Stimulated activated CD8-positive, alpha-beta memory T cell treated with anti-CD3 and anti-CD28 coated beads, Interleukin-4, amount 100 ng/mL, for 1 hour (primary cell): ENCODE measurements around the gene VRK3.

Experiments
- DNase-seq, 2 donors: peaks; one replicate each; pipeline ENCODE4 v3.0.0-alpha.2; 2020; ENCODE audit warnings: low read depth in 2 of 2, low spot score in 1 of 2

Gene VRK3

DNA sequence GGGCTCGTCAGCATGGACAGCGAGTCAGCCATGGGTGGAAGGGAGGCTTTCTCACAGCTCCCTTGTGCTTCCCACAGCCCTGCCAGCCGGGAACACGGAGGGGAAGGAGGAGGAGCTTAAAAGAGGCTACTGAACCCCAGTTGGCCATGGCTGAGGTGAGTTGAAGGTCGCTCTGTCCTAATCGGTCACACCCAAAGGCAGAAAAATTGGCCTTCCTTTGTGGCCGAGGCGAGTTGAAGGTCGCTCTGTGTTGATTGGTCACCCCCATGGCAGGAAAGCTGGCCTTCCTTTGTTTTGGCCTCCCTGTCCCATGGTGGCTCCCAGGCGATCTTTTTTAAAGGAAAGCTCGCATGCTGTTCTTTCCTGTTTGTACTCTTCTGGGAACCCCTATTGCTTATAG is 5.8 kb upstream of the VRK3 start:
- DNase-seq, result no peak

DNA sequence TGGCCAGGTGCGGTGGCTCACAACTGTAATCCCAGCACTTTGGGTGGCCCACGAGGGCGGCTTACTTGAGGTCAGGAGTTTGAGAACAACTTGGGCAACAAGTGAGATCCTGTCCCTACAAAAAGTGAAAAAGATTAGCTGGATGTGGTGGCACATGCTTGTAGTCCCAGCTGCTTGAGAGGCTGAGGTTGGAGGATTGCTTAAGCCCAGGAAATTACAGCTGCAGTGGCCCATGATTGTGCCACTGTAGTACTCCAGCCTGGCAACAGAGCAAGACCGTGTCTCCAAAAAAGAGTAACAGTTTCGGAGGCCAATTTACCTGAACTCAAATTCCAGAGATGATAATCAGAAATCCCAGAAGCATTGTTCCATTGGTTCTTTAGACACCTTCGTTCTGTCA is 5.1 kb upstream of the VRK3 start:
- no peak for DNase-seq

DNA sequence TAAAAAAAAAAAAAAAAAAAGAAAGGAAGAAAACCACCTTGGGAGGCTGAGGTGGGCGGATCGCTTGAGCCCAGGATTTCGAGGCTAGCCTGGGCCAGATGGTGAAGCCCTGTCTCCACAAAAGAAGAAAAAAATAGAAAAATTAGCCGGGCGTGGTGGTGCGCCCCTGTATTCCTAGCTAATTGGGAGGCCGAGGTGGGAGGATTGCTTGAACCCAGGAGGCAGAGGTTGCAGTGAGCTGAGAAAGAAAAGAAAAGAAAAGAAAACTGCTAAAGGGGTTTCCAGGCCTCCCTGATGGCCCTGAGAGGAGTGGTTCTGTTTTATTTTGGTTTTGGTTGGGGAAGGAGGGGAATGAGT is 1.4 kb upstream of the VRK3 start:
- DNase-seq, result no peak

DNA sequence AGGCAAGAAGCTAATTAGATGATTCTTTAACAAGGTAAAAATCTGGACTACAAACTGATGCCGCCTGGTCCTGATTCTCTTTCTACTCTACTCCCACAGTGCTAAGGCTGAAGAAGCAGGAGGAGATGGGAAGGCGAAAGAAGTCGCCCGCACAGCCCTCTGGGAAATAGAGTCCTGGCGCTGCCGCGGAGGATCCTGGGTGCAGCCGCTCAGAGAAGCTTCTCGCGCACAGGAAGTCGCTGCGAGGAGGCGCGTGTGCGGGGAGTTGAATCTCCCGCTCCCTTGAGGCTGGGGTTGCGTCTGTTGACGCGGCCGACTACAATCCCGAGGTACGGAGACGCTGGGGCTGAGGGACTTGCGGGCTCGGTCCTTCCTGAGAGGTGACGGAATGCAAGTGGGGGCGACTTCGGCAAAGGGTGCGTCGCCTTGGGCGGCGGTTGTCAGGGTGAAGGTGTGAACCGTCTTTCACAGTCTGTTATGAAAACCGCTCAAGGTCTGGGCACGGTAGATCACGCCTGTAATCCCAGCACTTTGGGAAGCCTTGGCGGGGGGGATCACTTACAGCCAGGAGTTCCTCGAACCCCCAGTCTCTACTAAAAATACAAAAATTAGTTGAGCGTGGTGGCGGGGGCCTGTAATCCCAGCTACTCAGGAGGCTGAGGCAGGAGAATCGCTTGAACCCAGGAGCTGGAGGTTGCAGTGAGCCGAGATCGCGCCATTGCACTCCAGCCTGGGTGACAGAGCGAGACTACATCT is 800 bp upstream of the VRK3 start, which contains the start of gene ZNF473:
Gene ZNF473, plus strand, starts transcription at position 212 of the 756 bp plus-strand sequence. CDS start 5,078 bp downstream, outside the sequence.
- DNase-seq, result peak; percentile 78 to 85

DNA sequence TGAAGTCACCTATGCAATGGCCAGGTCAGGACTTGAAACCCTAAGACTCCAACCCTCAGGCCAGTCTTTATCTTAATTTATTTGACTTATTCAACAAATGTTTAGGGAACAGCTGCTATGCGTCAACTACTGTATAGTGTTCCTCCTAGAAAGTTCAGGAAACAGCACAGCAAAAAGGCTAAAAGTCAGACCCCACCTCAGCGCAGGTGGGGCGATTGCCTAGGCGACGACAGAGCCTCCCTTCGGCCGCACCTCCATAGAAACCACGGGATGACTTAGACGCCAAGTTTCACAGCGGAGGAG is 502 bp downstream of the VRK3 start:
- no peak for DNase-seq

DNA sequence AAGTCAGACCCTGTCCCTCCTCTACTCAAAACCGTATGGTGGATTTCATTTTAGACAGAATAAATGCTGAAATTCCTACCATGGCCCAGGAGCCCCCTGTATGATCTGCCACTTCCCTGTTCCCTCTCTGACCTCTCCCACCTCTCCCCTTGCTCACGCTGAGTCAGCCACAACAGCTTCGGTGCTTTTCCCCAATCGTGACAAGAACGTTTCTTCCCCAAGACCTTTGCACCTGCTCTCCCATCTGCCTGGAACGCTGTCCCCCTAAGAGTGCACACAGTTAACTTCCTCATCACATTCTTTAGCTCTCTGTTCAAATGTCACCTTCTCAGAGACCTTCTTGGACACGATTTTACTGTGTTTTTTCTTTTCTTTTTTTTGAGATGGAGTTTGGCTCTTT is 2.3 kb downstream of the VRK3 start:
- no peak for DNase-seq

DNA sequence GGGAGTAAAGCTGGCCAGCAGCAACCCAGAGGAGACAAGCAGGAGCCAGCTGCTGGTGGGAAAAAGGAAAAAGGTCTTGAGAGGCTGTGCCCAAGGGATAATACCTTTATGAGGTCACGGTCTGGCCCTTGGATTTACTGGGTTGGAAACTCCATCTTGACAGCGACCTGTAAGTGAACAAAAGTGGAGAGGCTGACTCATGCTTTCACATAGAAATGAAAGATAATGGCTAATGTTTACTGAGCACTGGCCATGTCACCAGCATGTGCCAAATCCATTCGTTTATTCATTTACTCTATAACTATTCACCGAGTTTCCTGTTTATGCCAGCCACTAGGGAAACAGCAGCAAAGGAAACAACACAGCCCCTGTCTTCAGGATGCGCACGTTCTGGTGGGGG is 4.7 kb downstream of the VRK3 start:
- DNase-seq, result no peak

DNA sequence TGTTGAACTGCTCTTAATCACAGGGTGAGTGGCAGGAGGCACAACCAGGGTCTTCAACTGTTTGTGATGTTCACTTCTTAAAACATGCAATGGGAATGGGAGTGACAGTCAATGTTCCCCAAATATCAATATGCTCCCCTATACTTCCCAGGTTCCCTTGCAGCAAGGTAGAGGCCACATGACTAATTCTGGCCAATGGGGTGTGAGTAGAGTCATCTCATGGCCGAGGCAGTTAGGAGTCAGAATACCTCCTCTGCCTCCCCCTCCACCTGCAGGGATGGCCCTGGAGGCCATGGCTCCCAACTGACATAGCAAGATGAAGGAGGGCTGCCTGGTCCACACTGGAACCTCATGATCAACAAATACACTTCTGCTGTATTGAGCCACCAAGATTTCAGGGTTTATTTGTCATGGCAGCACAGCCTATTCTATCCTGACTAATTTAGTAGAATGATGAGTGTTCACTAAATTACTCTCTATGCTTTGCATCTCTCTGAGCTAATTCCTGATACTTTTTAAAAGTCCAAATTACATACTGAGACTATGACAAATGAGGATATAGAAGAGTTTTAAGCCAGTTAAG is 8.9 kb downstream of the VRK3 start:
- no peak for DNase-seq

DNA sequence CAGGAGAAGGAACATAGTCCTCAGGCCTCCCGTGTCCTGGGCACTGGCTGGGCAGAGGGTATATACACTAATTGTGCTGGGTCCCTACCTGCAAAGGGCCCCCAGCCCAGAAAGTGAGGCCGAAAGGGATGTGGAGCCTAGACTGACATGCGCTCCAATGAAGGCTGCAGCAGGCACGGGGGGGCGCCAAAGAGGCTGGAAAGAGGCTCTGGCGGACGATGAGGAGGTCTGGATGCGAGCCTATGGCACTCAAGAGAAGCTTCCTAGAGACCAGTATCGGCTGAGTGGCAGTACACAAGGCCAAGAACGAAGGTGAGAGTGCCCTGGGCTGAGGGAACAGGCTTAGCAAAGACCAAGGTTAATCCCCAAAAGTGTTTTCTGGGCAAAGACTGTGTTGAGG is 16.6 kb downstream of the VRK3 start:
- no peak for DNase-seq

DNA sequence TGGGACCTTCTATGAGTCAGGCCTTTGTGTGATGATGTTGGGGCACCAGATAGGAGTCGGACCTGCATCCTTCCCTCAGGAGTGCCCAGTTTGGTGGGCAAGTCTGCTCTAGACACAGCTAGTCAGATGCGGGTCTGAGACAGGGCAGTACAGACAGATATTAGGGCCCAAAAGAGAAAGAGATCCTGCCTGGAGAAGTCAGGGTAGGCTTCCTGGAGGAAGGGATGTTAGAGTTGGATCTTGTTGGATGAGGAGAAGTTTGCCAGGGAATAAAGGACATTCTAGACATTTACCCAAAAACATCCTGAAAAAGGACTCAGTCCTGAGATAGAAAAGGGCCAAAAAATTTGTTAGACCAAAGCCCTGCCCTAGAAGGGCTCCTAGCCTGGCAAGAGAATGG is 17.2 kb downstream of the VRK3 start:
- DNase-seq, result no peak

DNA sequence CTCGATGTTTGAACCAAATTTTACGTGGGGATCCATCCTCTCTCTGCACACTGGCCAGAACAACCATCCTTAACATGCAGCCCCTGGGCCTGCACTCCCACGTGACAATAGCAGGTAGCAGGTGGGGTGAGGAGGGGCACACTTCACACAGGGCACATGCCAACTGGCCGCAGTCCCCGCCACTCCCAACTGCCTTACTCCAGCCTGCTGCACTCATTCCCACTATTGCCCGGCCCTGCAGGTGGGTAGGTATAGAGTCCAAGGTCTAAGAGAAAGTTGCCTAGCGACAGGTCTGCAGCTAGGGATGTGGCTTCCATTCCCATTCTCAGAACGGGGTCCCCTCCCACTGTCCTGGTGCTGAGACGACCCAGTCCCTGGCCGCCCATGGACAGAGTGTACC is 18.0 kb downstream of the VRK3 start:
- DNase-seq, result no peak

DNA sequence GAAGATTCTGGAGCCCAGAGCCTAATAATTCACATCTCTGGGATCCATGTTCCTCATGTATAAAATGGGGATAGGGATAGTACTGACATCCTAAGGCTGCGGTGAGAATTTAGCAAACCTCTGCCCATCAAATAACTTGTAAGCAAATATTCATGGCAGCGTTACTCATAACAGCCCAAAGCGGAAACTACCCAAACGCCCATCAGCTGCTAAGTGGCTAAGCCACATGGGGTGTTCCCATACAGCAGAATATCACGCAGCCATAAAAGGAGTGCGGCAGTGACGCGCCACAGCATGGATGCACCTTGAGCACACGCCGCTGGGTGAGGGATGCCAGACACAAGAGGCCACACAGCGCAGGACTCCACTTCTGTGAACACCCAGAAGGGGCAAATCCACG is 19.7 kb downstream of the VRK3 start:
- no peak for DNase-seq

DNA sequence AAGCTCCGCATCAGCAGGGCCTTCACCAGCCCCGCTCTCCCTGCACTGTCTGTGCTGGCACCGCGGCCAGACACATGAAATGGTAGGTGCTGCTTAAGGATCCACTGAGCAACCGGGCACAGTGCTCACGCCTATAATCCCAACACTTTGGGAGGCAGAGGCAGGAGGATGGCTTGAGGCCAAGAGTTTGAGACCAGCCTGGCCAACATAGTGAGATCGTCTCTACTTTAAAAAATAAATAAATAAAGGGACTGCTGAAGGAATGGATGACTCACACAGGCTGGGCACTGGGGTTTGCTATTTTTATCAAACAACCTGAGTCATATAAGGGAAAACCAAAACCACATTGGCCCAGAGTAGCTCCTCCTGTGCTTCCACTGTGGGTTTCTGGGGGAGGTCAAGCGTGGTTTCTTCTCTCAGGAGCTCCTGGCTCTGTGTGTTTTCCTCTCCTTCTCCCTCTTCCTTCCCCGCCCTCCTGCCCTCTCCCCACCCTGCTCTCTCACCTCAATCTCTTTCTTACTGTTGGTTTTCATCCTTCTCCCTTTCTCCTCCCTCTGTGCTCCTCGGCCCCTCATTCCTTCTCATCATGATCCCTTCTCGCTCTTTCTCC is 21.3 kb downstream of the VRK3 start:
- DNase-seq, result no peak

DNA sequence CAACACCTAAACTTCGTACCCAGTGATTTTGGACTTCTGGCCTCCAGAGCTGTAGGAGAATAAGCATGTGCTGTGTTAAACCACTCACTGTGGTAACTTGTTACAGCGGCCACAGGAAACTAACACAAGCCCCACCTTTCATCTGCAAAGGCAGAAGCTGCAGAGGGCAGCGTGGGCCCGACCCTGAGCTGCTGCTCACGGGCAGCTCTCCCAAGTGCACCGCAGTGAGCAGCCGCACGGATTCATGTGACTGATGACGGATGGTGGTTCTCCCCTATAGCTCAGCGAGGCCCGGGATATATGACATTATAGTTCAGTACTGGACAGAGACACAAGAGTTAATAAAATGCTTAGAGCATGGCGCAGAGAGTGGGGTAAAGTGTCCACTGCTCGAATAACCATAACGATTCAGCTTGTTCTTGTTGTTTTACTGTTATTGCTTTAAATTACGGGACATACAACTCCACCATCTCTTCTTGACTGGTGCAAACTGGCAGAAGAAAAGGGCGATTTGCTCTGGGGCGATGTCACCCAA is 21.9 kb downstream of the VRK3 start:
- no peak for DNase-seq

DNA sequence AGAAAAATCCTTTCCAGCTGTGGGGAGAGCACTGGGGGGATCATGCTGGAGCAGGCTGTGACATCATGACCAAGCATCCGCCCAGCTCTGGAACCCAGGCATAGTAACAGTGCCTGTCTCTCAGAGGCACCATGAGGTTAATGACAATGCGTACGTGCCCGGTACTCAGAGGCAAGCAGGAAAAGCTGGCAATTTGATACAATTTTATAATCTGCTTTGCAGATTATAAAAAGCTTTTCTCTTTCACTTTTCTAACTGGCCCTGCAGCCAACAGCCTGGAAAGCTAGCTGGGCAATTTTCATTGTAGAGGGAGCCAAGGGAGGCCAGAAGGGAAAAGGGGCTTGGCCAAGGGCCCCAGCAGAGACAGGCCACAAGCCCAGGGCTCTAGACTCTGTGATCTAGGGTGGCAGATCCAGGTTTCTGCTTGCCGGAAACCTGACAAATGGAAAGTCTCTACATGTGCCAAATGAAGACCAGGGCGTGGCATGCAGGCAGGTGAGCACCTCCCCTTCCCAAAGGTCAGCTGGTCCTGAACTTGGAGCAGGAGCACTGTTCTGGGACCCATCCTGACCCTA is 22.7 kb downstream of the VRK3 start:
- no peak for DNase-seq

DNA sequence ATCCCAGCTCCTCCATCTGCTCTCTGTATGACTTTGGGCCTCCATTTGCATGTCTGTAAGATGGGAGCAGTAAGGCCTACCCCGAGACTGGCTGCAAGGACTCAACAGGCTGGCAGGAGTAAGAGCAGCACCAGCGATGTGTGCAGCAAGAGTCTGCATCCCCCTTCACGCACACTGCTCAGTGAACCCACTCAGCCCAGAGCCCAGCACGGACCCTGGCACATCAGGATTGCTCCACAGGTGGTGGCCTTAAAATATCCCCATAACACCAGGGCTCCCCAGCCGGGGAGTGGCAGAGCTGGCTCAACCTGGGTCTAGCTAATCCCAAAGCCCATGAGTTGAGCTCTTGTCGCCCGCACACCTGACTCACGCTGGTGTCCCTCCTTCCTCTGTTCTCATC is 23.4 kb downstream of the VRK3 start:
- no peak for DNase-seq

DNA sequence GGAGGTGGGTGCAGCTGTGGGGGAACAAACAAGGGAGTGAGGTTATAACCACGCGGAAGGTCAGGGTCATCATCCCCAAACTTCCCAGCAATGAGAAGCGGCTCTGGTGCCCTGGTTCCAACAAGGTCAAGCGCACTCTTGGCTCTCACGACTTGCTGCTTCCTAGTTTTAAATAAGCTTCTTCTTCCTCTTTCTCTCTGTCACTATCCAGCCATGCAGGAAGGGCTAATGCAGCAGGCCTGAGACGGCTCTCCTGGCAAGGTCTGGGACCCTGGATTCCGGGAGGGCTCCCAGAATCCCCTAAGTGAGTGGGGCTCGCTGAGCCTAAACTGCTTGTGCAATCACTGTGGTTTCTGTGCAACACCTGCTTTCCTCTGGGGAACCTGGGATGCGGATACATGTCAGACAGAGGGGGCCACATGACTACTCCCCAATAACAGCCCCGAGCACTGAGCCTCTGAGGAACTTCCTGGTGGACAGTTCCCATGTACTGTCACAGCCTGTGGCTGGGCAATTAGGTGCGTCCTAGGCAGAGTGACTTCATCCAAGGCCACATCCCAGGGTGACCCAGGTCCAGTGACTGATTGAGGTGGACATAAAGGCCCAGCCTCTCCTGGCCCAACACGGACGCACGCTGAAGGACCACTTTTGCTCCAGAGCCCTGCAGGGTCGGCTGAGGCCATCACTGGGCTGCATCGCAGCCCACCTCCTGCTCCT is 24.2 kb downstream of the VRK3 start:
- no peak for DNase-seq

DNA sequence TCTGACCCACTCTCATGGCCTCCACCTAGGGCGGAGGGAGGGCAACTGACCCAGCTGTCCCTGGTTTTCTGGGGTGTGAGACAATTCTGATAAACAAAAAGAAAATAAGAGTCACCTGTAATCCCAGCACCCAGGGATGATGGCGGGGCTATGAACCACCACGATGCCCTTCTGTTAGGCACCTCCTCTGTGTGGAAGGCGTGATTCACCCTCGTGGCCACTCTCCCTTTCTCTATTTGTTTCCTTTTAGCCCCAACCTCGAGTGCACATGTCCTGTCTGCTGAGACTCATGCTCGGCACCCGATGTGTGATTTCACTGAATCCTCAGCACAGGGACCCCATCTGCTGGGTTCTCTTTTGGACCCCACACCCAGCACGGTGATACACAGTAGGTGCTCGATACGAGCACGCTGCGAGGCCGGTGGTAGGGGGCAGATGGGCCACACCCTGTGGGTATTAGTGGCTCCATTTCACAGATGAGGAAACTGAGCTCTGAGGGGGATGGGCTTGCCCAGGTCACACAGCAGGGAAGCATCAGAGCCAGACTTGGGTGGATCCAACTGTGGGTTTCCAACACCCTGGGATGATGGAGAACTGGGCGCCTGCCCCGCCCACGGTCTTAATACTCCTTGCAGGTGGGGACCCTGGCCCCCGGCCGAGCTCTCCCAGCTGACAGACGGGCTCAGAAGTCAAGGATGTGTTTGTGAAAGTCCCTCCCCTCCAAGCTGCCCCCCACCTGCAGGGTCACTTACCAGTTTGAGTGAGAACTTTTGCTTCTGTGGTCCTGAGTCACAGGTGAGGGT is 24.9 kb downstream of the VRK3 start:
- no peak for DNase-seq

DNA sequence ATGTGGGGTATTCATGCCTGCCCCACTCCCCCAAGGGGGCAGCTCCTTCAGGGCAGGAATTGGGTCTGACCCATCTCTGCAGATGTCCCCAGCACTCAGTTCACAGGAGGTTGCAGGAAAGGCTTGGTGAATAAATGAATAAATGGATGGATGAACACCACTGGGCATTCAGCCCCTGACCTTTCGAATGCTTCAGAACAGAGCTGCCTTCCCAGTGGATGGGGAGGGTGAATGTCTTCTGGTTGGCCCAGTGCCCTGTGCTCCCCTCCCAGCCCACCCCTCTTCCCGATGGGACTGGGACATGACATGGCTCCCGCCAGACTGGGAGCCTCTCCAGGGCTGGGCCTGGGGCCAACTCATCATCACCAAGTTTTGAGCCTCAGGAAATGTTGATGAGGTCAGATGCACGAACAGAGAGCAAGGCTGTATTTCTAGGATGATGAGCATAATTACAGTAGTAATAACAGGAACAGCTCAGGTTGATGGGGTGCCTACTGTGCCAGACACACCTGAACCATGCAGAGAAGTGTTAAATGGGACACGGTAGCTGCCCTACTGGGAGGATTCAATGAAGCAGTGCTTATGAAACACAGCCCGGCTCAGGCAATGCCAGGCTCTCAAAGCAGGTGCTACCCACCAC is 25.7 kb downstream of the VRK3 start:
- DNase-seq, result no peak

DNA sequence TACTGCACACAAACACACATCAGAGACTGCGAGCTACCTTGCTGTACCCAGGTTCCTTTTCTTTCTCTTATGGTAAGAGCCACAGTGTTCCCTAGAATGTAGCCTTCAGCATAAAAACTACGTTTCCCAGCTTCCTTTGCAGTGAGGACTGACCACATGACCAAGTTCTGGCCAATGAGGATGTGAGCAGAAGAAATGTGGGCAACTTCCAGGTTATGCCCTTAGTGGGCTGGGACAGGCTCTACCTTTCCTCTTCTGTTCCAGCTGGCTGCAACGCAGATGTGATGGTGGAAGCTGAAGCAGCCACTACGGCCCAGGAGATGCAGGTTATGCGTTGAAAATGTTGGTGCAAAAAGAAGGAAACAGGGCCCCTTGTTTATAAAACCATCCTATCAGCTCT is 27.5 kb downstream of the VRK3 start:
- DNase-seq, result no peak
